OCI-LY3 (cell line): ENCODE results near the gene DLD.

Source experiments
- H2AFZ ChIP-seq: fragments of 200-600, 300-600 bp; shearing (Covaris generic); 2 replicates; pipeline ENCODE4 v1.6.0; 2014; ENCODE audit warnings: antibody characterized with exemption, low read depth, low read length
- H3K27ac ChIP-seq: fragments of 200-600, 300-600 bp; sonication (generic); 2 replicates; pipeline ENCODE4 v1.5.1; 2014; ENCODE audit warnings: mild to moderate bottlenecking, low read length, moderate library complexity, mixed read lengths
- H3K27me3 ChIP-seq: fragments of 200-600, 300-600 bp; sonication (generic); 2 replicates; pipeline ENCODE4 v1.6.1; 2014; ENCODE audit warnings: low read depth, low read length, mixed read lengths
- H3K36me3 ChIP-seq: fragments of 200-600, 300-600 bp; sonication (generic); replicated peaks from 2 replicates; pipeline ENCODE3; 2014; ENCODE audit warnings: low read depth, low read length, mixed read lengths
- H3K4me1 ChIP-seq: fragments of 300-600, 200-600 bp; sonication (generic); 2 replicates; pipeline ENCODE4 v1.6.1; 2014; ENCODE audit warnings: low read length, mixed read lengths
- H3K4me2 ChIP-seq: fragments of 200-600, 300-600 bp; sonication (generic); 2 replicates; pipeline ENCODE4 v1.6.1; 2014; ENCODE audit warnings: low read length, mixed read lengths
- H3K4me3 ChIP-seq: fragments of 300-600, 200-600 bp; sonication (generic); 2 replicates; pipeline ENCODE4 v1.5.1; 2014; ENCODE audit warnings: antibody characterized with exemption, mild to moderate bottlenecking, low read length, moderate library complexity
- H3K79me2 ChIP-seq: fragments of 300-600, 200-600 bp; shearing (Covaris generic); 2 replicates; pipeline ENCODE4 v1.6.1; 2014; ENCODE audit warnings: mild to moderate bottlenecking, low read length, mixed read lengths
- H3K9ac ChIP-seq: fragments of 300-600, 200-600 bp; shearing (Covaris generic); 2 replicates; pipeline ENCODE4 v1.6.0; 2014; ENCODE audit warnings: mild to moderate bottlenecking, low read length, moderate library complexity
- H3K9me3 ChIP-seq: fragments of 200-600, 300-600 bp; shearing (Covaris generic); 2 replicates; pipeline ENCODE4 v1.6.1; 2014; ENCODE audit warnings: low read length, mixed read lengths; ENCODE audit not compliant: insufficient read depth
- H4K20me1 ChIP-seq: fragments of 200-600, 300-600 bp; sonication (generic); 2 replicates; pipeline ENCODE4 v1.6.1; 2016; ENCODE audit warnings: low read length, mixed read lengths; ENCODE audit not compliant: insufficient read depth
- EZH2phosphoT487 ChIP-seq: fragments of 200-600 bp; shearing (Covaris generic); IDR thresholded peaks from 2 replicates; pipeline ENCODE4 v1.6.1; 2018; ENCODE audit warnings: antibody characterized with exemption, mixed run types, low read depth
- TF ChIP-seq, protein P1 (sequence below): fragments of 200-600, 300-600 bp; sonication (generic); IDR thresholded peaks from 2 replicates; pipeline ENCODE4 v1.5.1; 2014; ENCODE audit warnings: antibody characterized with exemption, low read length, low read depth

DLD gene

DNA sequence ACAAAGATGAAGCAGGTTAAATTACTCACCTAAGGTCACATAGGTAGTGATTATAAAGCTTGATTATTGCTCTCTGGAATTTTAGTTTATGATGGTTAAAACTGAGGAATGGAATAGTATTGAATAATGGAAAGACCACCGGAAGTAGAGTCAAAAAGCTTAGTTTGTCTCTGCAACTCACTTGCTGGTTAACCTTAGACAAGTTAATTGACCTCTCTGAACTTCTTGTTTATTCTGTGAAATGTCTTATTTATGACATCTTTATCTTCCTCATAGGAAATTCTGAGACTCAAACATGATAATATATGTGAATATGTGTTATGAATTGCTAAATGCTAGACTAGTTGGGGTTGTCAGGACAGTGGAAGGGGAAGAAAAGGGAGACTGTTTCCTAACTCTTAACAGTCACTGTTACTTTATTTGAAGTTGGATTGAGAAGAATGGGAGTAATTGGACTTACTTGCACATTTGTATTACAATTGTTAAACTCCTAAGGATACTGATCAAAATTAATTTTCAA is 9.6 kb downstream of the DLD start:
- Histone ChIP-seq H3K4me2 (no peak overlapping the region), H3K9me3 (no peaks in the 10 kb centered on the region), H4K20me1 (0 out of 2 replicates have a peak, but pooled peaks cover 10% of the 10 kb centered on the region), H3K9ac (no peak overlapping the region), H3K27ac (no peak overlapping the region), H3K27me3 (no peaks in the 10 kb centered on the region), H2AFZ (no peak overlapping the region), H3K4me3 (no peak overlapping the region), H3K79me2 (peaks cover 48% of the 10 kb centered on the region), H3K4me1 (peaks cover 6% of the 10 kb centered on the region), H3K36me3 (peaks cover 28% of the 10 kb centered on the region)
- no peak for TF ChIP-seq EZH2phosphoT487
- TF ChIP-seq, protein P1, sequence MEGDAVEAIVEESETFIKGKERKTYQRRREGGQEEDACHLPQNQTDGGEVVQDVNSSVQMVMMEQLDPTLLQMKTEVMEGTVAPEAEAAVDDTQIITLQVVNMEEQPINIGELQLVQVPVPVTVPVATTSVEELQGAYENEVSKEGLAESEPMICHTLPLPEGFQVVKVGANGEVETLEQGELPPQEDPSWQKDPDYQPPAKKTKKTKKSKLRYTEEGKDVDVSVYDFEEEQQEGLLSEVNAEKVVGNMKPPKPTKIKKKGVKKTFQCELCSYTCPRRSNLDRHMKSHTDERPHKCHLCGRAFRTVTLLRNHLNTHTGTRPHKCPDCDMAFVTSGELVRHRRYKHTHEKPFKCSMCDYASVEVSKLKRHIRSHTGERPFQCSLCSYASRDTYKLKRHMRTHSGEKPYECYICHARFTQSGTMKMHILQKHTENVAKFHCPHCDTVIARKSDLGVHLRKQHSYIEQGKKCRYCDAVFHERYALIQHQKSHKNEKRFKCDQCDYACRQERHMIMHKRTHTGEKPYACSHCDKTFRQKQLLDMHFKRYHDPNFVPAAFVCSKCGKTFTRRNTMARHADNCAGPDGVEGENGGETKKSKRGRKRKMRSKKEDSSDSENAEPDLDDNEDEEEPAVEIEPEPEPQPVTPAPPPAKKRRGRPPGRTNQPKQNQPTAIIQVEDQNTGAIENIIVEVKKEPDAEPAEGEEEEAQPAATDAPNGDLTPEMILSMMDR, result no peak

DNA sequence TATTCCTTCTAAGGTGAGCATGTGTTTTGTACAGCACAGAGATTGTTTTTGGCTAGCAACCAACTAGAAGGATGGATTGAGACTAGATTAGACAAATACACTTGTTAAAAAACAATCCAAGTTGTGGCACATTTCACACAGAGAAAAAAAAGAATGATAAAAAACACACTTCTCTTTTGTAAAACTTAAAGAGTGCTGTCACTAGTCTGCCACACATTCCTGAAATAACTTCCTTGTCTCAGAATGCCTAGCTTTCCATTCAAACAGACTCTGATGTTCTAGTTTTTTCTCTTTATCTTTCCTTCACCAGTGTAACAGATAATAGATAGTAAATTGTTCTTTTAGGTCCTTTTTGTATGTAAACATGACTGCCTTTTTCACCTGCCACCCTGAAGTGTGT is 11.4 kb downstream of the DLD start:
- peaks cover 37% of the 10 kb centered on the region for H3K36me3 ChIP-seq
- H3K4me3 ChIP-seq, result no peak overlapping the region
- H3K4me1 ChIP-seq, result peaks cover 6% of the 10 kb centered on the region
- H3K9me3 ChIP-seq, result no peaks in the 10 kb centered on the region
- H4K20me1 ChIP-seq, result 0 out of 2 replicates have a peak, but pooled peaks cover 4% of the 10 kb centered on the region
- no peak overlapping the region for H3K9ac ChIP-seq
- H3K27me3 ChIP-seq, result no peaks in the 10 kb centered on the region
- no peak overlapping the region for H3K4me2 ChIP-seq
- TF ChIP-seq, protein P1, result no peak
- no peak overlapping the region for H2AFZ ChIP-seq
- H3K79me2 ChIP-seq, result peaks cover 33% of the 10 kb centered on the region
- no peak overlapping the region for H3K27ac ChIP-seq

DNA sequence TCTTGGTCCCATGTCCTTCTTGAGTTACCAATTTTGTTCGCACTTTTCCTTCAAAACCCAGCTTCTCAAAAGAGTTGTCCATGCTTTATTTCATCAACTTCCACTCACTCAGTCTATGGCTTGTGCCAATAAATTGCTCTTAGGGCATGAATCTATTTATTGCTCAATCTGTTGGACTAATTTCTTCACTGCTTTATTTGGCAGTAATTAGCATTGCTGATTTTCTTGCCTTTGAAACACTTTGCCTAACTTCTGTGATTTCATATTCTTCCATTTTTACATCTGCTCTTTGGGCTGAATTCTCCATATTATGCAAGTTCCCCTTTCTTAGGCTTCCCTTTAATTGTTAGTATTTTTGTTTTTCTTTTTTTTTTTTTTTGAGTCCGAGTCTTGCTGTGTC is 16.8 kb downstream of the DLD start:
- Histone ChIP-seq H3K9me3 (no peaks in the 10 kb centered on the region), H3K79me2 (no peaks in the 10 kb centered on the region), H3K4me1 (peaks cover 5% of the 10 kb centered on the region; the same call in 1 of the 2 replicates), H2AFZ (no peak overlapping the region), H3K27ac (no peak overlapping the region), H3K4me3 (no peak overlapping the region), H3K36me3 (peaks cover 55% of the 10 kb centered on the region), H3K27me3 (no peaks in the 10 kb centered on the region), H4K20me1 (no peaks in the 10 kb centered on the region), H3K4me2 (no peak overlapping the region), H3K9ac (no peak overlapping the region)
- TF ChIP-seq, protein P1, result no peak
- no peak for TF ChIP-seq EZH2phosphoT487

DNA sequence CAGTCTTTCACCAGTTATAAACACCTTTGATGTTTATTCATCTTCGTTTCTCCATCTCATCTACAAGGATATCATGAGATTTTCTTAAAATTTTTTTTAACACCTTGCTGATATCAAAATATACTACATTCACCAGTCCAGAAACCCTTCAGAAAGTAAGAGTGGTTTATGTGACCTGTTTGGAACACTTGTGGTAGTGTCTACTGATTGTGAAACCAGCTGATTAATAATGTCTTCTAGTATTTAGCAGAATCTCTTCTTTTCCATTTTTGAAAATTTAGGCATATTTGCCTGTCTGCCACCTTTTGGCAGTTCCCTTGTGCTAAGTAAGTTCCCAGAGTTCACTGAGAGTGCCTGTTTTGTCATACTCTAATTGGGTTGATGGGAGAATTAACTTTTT is 18.5 kb downstream of the DLD start:
- Histone ChIP-seq H4K20me1 (no peaks in the 10 kb centered on the region), H2AFZ (no peak overlapping the region), H3K4me1 (peaks cover 5% of the 10 kb centered on the region; the same call in 1 of the 2 replicates), H3K27ac (no peak overlapping the region), H3K36me3 (peaks cover 49% of the 10 kb centered on the region), H3K4me3 (no peak overlapping the region), H3K9me3 (no peaks in the 10 kb centered on the region), H3K4me2 (no peak overlapping the region), H3K27me3 (no peaks in the 10 kb centered on the region), H3K79me2 (no peaks in the 10 kb centered on the region; the same call in 1 of the 2 replicates), H3K9ac (no peak overlapping the region)
- no peak for TF ChIP-seq EZH2phosphoT487
- TF ChIP-seq, protein P1, result no peak
